Measurements from ENCODE around the gene SMYD3. TPM values are rescaled to one million over a fixed set of nuclear protein-coding genes. Genes with fewer than 3 reads are reported as not detected.

SMYD3 gene
- total RNA-seq, 1 donor from 2014 or later = 35.4 TPM

- Mint-ChIP-seq H3K36me3 (ENCODE audit: low read depth, unreplicated experiment) (no peaks in the 10 kb centered on the region), H3K4me1 (ENCODE audit: unreplicated experiment) (peaks cover 1% of the 10 kb centered on the region), H3K4me3 (ENCODE audit: unreplicated experiment) (no peak overlapping the region), H3K27ac (ENCODE audit: unreplicated experiment) (no peak overlapping the region), H3K9me3 (ENCODE audit: unreplicated experiment) (no peaks in the 10 kb centered on the region), H3K27me3 (ENCODE audit: unreplicated experiment) (peaks cover 8% of the 10 kb centered on the region)
- TF ChIP-seq CTCF (IDR thresholded peaks at IDR 0.05; ENCODE audit: unreplicated experiment) = no peak
- no peak for DNase-seq (ENCODE audit: low spot score)
Observed at GRCh38 chr1:245802941-245803665, 704.0 kb downstream of the SMYD3 start.

DNA sequence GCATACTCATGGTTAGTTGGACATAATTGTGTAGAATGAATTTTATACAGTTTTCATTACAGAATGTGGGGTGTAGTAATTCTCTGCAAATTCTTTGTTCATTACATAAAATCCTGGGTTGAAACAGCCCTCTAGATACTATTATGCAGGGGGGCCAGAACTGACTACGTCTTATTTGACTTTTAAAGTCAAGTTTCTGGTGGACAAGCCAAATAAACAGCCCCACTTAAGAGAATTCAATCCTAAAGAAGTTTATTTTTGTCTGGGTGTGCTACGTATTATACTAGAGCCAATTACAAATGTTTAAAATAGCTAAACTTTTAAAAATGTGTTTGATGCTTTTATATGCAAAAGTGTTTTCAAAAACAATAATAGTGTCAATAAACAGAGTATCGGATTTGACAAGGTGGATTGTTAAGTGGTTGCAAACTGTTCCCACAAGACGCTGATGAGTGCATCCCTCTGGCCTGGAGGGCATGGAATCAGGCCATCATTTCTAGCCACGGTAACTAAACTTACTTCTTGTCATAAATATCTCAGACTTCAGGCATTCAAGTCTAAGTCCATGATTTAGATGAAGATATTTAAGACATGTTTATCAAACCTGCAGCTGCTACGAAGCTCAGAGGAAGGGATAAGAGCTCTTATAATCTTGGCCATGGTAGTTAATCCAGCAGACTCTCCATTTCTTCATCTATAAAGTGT lies 706.0 kb downstream of the SMYD3 start:
- no peaks in the 10 kb centered on the region for H3K4me1 Mint-ChIP-seq (ENCODE audit: unreplicated experiment)
- peaks cover 8% of the 10 kb centered on the region for H3K27me3 Mint-ChIP-seq (ENCODE audit: unreplicated experiment)
- no peaks in the 10 kb centered on the region for H3K9me3 Mint-ChIP-seq (ENCODE audit: unreplicated experiment)
- no peaks in the 10 kb centered on the region for H3K36me3 Mint-ChIP-seq (ENCODE audit: low read depth, unreplicated experiment)
- no peak for TF ChIP-seq CTCF (IDR thresholded peaks at IDR 0.05; ENCODE audit: unreplicated experiment)
- no peak overlapping the region for H3K27ac Mint-ChIP-seq (ENCODE audit: unreplicated experiment)
- no peak overlapping the region for H3K4me3 Mint-ChIP-seq (ENCODE audit: unreplicated experiment)
- DNase-seq (ENCODE audit: low spot score) = no peak

DNA sequence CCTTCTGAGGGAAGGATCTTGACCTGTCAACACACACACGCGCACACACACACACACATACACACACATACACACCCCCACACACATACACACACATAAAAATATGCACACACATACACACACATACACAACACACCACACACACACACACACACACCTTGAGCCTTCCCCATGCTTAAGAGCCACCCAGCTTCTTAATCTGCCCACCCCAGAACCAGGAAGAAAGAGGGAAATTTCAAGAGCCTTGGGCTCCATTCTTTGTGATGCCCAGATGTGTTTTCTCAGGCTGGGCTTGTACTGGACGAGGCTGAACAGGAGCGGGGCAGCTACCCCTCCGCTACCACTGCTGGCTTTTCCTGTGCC lies 708.7 kb downstream of the SMYD3 start:
- TF ChIP-seq CTCF (IDR thresholded peaks at IDR 0.05; ENCODE audit: unreplicated experiment) = no peak
- Mint-ChIP-seq H3K4me1 (ENCODE audit: unreplicated experiment) (no peaks in the 10 kb centered on the region), H3K9me3 (ENCODE audit: unreplicated experiment) (no peaks in the 10 kb centered on the region), H3K36me3 (ENCODE audit: low read depth, unreplicated experiment) (no peaks in the 10 kb centered on the region), H3K27ac (ENCODE audit: unreplicated experiment) (no peak overlapping the region), H3K4me3 (ENCODE audit: unreplicated experiment) (no peak overlapping the region), H3K27me3 (ENCODE audit: unreplicated experiment) (peaks cover 5% of the 10 kb centered on the region)
- no peak for DNase-seq (ENCODE audit: low spot score)

- Mint-ChIP-seq H3K27me3 (ENCODE audit: unreplicated experiment) (peaks cover 4% of the 10 kb centered on the region), H3K4me3 (ENCODE audit: unreplicated experiment) (no peak overlapping the region), H3K36me3 (ENCODE audit: low read depth, unreplicated experiment) (no peaks in the 10 kb centered on the region), H3K9me3 (ENCODE audit: unreplicated experiment) (no peaks in the 10 kb centered on the region), H3K4me1 (ENCODE audit: unreplicated experiment) (no peaks in the 10 kb centered on the region), H3K27ac (ENCODE audit: unreplicated experiment) (no peak overlapping the region)
- DNase-seq (ENCODE audit: low spot score) = peak; percentile 39
- TF ChIP-seq CTCF (IDR thresholded peaks at IDR 0.05; ENCODE audit: unreplicated experiment) = peak; percentile 66
Observed at GRCh38 chr1:245797592-245798348, 709.3 kb downstream of the SMYD3 start.

All from endothelial cell (in vitro differentiated cells).